Measurements from ENCODE around the gene WNT3. TPM values are rescaled to one million over a fixed set of nuclear protein-coding genes. Genes with fewer than 3 reads are reported as not detected.

The WNT3 gene
- total and polyA plus RNA-seq, 2 of the 8 experiments (the other 6 are each of a cell fraction or from before 2014, with no cell fraction given): 0.56 to 2.0 TPM

DNA sequence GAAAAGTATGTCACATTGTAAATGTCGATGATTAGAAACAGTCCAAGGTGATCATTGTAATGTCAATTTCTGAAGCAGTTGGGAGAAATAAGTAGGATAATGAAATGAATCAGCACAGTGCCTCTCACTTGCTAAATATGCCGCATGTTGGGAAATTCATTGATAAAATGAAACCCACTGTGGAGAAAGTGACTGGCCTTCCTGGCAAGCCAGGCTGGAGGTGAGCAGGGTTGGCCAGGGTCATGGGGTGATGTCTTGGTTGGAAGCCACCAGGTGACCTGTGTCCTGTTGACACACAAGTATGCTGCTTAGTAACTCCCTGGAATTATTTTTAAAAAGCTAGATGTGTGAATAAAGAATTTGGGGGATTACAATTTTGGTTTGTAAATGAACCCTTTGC, 18.0 kb upstream of the WNT3 start:
- H3K79me1 ChIP-seq (ENCODE audit: low read depth, low read length): no peaks in the 10 kb centered on the region
- H3K56ac ChIP-seq (replicated peaks; ENCODE audit: insufficient read length, low read depth, low read length): no peak overlapping the region
- no peak for FAIRE-seq
- H3K14ac ChIP-seq (ENCODE audit: insufficient read length): no peak overlapping the region
- no peak overlapping the region for H2BK20ac ChIP-seq (ENCODE audit: low read length)
- no peak overlapping the region for H2BK15ac ChIP-seq (ENCODE audit: low read length)
- H3K27ac ChIP-seq (ENCODE audit: low read depth, low read length): no peak overlapping the region
- H3K4me2 ChIP-seq (ENCODE audit: insufficient read depth in 1 of 2, low read depth in 2 of 2, low read length in 2 of 2): no peak overlapping the region
- peaks cover 5 to 18% (median 14%) of the 10 kb centered on the region in 4 experiments for H3K4me1 ChIP-seq (replicated peaks in 1 of 4; ENCODE audit: control insufficient read depth in 3 of 4, insufficient read depth in 4 of 4, low read length in 3 of 4)
- H3K79me2 ChIP-seq (ENCODE audit: control insufficient read depth in 1 of 2, insufficient read depth in 2 of 2, low read length in 2 of 2): no peaks in the 10 kb centered on the region
- H2AK5ac ChIP-seq (ENCODE audit: low read depth, low read length): no peak overlapping the region
- no peak overlapping the region for H2BK12ac ChIP-seq (ENCODE audit: low read depth, low read length)
- no peaks in the 10 kb centered on the region for H3K36me3 ChIP-seq (ENCODE audit: control insufficient read depth in 2 of 4, insufficient read depth in 4 of 4, low read length in 3 of 4)
- no peak overlapping the region for H3K9ac ChIP-seq (replicated peaks in 1 of 4; ENCODE audit: extremely low read depth in 1 of 4, low read depth in 3 of 4, low read length in 3 of 4)
- no peaks in the 10 kb centered on the region; the same call in 1 of the 2 replicates for H3K23me2 ChIP-seq (ENCODE audit: low read depth, low read length)
- no peak overlapping the region for H3K23ac ChIP-seq (ENCODE audit: insufficient read length)
- DNase-seq (ENCODE audit: low read depth in 1 of 2, low spot score in 2 of 2): no peak
- no peak overlapping the region for H4K91ac ChIP-seq (replicated peaks; ENCODE audit: insufficient read length, low read length)
- no peak overlapping the region for H4K5ac ChIP-seq (ENCODE audit: insufficient read length, low read depth, low read length)
- H3K4me3 ChIP-seq (ENCODE audit: extremely low read depth in 1 of 4, insufficient read depth in 2 of 4, low read depth in 3 of 4, low read length in 4 of 4): no peak overlapping the region
- ChIA-PET CTCF (ENCODE audit: partially characterized antibody) (interaction anchor here (1.3 to 7.4 kb wide), 15 partner anchors 9 to 110 kb away, joined by 3 to 81 read pairs (median 7); no protein-coding TSS in a partner anchor), POLR2A (ENCODE audit: partially characterized antibody) (interaction anchor here (1.3 kb wide), 1 partner anchor 141 kb away, joined by 4 read pairs; no protein-coding TSS in a partner anchor)
- H2BK5ac ChIP-seq (ENCODE audit: low read depth, low read length): no peak overlapping the region
- TF ChIP-seq SUZ12 (IDR thresholded peaks at IDR 0.05; ENCODE audit: low read length): no peak
- no peak for TF ChIP-seq RFX5 (IDR thresholded peaks at IDR 0.05; ENCODE audit: borderline replicate concordance, low read depth, low read length)
- TF ChIP-seq CEBPB (IDR thresholded peaks at IDR 0.05; ENCODE audit: low read depth, low read length): no peak
- no peak for TF ChIP-seq EGR1 (IDR thresholded peaks at IDR 0.05; ENCODE audit: borderline replicate concordance, low read depth, low read length)
- no peak for TF ChIP-seq NANOG (IDR thresholded peaks at IDR 0.05; ENCODE audit: insufficient read depth, low read depth, low read length, poor library complexity, severe bottlenecking)
- no peak overlapping the region for H2AFZ ChIP-seq (ENCODE audit: low read length)
- H2BK120ac ChIP-seq (replicated peaks; ENCODE audit: low read depth, low read length): no peak overlapping the region
- WGBS, 2 experiments (ENCODE audit: extremely low coverage in 1 of 2, insufficient coverage in 1 of 2, insufficient read length in 1 of 2, insufficient replicate concordance in 2 of 2, low coverage in 1 of 2, low lambda C conversion rate in 2 of 2, missing lambda C conversion rate in 1 of 2): 81% methylated on average over 2 of the region's 2 CpGs; no CpG with 5 or more reads in 1 of the 2 experiments
- H3K18ac ChIP-seq (ENCODE audit: extremely low read depth, low read length): no peak overlapping the region
- no peak overlapping the region for H3K4ac ChIP-seq (replicated peaks; ENCODE audit: insufficient read length, low read depth, low read length)
- H4K8ac ChIP-seq (ENCODE audit: extremely low read depth, insufficient read depth, low read length): no peak overlapping the region
- H3K9me3 ChIP-seq (ENCODE audit: insufficient read depth in 2 of 2, low read depth in 1 of 2, low read length in 1 of 2): no peaks in the 10 kb centered on the region
- H3K27me3 ChIP-seq (replicated peaks in 1 of 4; ENCODE audit: control insufficient read depth in 3 of 4, extremely low read depth in 1 of 4, insufficient read depth in 3 of 4, low read length in 3 of 4): peaks cover 3 to 38% (median 20%) of the 10 kb centered on the region in 4 experiments
- peaks cover 0 to 1% of the 10 kb centered on the region in 2 experiments for H4K20me1 ChIP-seq (replicated peaks in 1 of 2; ENCODE audit: control insufficient read depth in 1 of 2, insufficient read depth in 2 of 2, low read length in 2 of 2)

All from H1 (cell line).